ENCODE data around the gene NCCRP1. TPM values are rescaled to one million over a fixed set of nuclear protein-coding genes. Genes with fewer than 3 reads are reported as not detected.
A peak's percentile ranks its signal among the peaks of the same experiment; 100 is the strongest.
"Not testable (repeated sequence)": the region's sequence is repeated elsewhere in the genome, so short reads cannot be mapped to it uniquely, and the experiment has no call there.

NCCRP1 gene
- total and polyA plus RNA-seq, 4 experiments from 2014 or later: not detected

DNA sequence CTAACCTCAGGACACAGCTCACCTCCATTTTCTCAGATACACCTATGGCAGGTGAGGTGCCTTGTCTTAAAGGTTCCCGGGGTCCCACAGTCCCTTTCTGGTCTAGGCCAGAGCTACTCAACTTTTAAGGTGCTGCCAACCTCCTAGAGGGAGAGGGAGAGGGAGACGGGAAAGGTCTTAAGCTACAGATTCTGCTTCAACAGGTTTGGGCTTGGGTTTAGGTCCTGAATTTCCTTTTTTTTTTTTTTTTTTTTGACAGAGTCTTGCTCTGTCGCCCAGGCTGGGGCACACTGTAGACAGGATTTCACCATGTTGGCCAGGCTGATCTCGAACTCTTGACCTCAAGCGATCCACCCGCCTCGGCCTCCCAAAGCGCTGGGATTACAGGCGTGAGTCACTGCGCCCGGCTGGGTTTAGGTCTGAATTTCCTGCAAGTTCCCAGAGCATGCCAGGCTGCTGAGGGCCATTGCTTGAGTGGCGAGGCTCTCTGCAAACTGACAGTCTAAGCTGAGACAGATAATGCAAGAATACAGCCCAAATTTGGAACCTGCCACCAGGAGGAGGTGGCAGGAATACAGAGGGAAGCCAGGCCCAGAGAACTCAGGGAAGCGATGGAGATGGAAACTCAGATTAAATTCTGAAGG lies 15.1 kb downstream of the NCCRP1 start:
- DNase-seq: no peak
- Histone ChIP-seq H3K4me1 (ENCODE audit: insufficient read depth, low read length) (no peaks in the 10 kb centered on the region), H3K36me3 (ENCODE audit: insufficient read depth, low read length) (no peaks in the 10 kb centered on the region), H3K27me3 (ENCODE audit: insufficient read depth, low read length) (no peaks in the 10 kb centered on the region), H3K27ac (ENCODE audit: low read depth, low read length) (no peak overlapping the region), H3K4me3 (ENCODE audit: low read length in 2 of 2) (no peak overlapping the region), H3K9me3 (ENCODE audit: control insufficient read depth in 1 of 2, low read length in 2 of 2) (no peaks in the 10 kb centered on the region)
- Mint-ChIP-seq H3K4me3 (no peak overlapping the region), H3K27ac (no peak overlapping the region), H3K36me3 (no peaks in the 10 kb centered on the region), H3K4me1 (no peaks in the 10 kb centered on the region), H3K9me3 (peaks cover 0 to 2% (median 0%) of the 10 kb centered on the region in 8 donors), H3K27me3 (peaks cover under 1 to 2% of the 10 kb centered on the region in 2 donors)
- ChIA-PET CTCF (ENCODE audit: partially characterized antibody) (interaction anchor here (0.7 to 1.6 kb wide), 7 partner anchors 115 to 321 kb away, joined by 3 to 7 read pairs (median 3); partner anchors contain the start of genes EID2B and GMFG), POLR2A (ENCODE audit: partially characterized antibody) (interaction anchor here (0.5 to 1.7 kb wide), 3 partner anchors 116 to 121 kb away, joined by 3 to 4 read pairs (median 3); no protein-coding TSS in a partner anchor)
- intact Hi-C loops (cut with micrococcal nuclease): loop anchor here (1.0 kb wide), 2 partner anchors 116 to 200 kb away; partner anchors contain the start of gene PLEKHG2

DNA sequence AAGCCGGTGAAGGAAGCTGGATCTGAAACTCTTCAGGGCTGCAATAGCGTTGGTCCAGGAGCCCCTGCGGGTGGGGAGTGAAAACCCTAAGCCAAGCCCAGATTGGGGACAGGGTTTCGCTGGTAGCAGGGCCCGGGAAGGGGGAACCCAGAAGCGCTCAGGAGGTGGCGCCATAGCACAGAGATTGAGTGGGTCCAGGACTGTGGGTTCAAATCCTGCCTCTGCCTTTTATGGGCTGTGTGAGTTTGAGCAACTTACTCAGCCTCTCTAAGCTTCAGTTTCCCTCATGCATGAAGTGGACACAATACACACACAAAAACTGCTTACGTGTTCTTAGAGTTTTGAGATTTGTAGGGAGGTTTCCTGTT lies 15.6 kb downstream of the NCCRP1 start:
- Histone ChIP-seq H3K9me3 (ENCODE audit: control insufficient read depth in 1 of 2, low read length in 2 of 2) (no peaks in the 10 kb centered on the region), H3K27ac (ENCODE audit: low read depth, low read length) (no peak overlapping the region), H3K36me3 (ENCODE audit: insufficient read depth, low read length) (no peaks in the 10 kb centered on the region), H3K27me3 (ENCODE audit: insufficient read depth, low read length) (no peaks in the 10 kb centered on the region), H3K4me1 (ENCODE audit: insufficient read depth, low read length) (no peaks in the 10 kb centered on the region), H3K4me3 (ENCODE audit: low read length in 2 of 2) (no peak overlapping the region)
- Mint-ChIP-seq H3K9me3 (peaks cover 0 to 2% (median 0%) of the 10 kb centered on the region in 8 donors), H3K4me3 (no peak overlapping the region), H3K27ac (no peak overlapping the region), H3K36me3 (no peaks in the 10 kb centered on the region), H3K27me3 (peaks cover 5% of the 10 kb centered on the region in 2 donors), H3K4me1 (no peaks in the 10 kb centered on the region)
- peak in 4 of 5 donors; percentile 48 to 50 (median 49) for DNase-seq
- CTCF ChIA-PET (ENCODE audit: partially characterized antibody): interaction anchor here (0.8 to 1.6 kb wide), 6 partner anchors 114 to 320 kb away, joined by 3 to 7 read pairs (median 4); partner anchors contain the start of genes EID2B and GMFG
- POLR2A ChIA-PET (ENCODE audit: partially characterized antibody): interaction anchor here (1.0 to 1.7 kb wide), 2 partner anchors 115 to 119 kb away, joined by 3 to 4 read pairs; no protein-coding TSS in a partner anchor
- intact Hi-C loops (cut with micrococcal nuclease): loop anchor here (1.0 kb wide), 2 partner anchors 116 to 200 kb away; partner anchors contain the start of gene PLEKHG2

DNA sequence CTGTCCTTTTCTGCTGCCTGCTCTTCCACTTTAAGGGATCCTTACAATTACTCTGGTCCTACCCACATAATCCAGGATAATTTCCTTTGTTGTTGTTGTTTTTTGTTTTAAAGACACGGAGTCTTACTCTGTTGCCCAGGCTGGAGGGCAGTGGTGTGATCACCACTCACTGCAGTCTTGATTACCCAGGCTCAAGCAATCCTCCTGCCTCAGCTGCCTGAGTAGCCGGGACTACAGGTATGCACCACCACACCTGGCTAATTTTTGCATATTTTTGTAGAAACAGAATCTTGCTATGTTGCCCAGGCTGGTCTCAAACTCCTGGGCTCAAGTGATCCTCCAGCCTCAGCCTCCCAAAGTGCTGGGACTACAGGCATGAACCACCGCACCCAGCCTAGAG lies 18.6 kb downstream of the NCCRP1 start:
- POLR2A ChIA-PET (ENCODE audit: partially characterized antibody); intact Hi-C loops (cut with micrococcal nuclease); H3K36me3 Mint-ChIP-seq; H3K4me1 Mint-ChIP-seq; H3K27ac Mint-ChIP-seq; H3K27ac ChIP-seq (ENCODE audit: low read depth, low read length); H3K36me3 ChIP-seq (ENCODE audit: insufficient read depth, low read length); H3K9me3 Mint-ChIP-seq; H3K4me1 ChIP-seq (ENCODE audit: insufficient read depth, low read length); H3K9me3 ChIP-seq (ENCODE audit: control insufficient read depth in 1 of 2, low read length in 2 of 2); H3K4me3 ChIP-seq (ENCODE audit: low read length in 2 of 2); DNase-seq; H3K4me3 Mint-ChIP-seq; H3K27me3 ChIP-seq (ENCODE audit: insufficient read depth, low read length): not testable (repeated sequence)
- H3K27me3 Mint-ChIP-seq: peaks cover 7 to 11% of the 10 kb centered on the region in 2 donors
- CTCF ChIA-PET (ENCODE audit: partially characterized antibody): interaction anchor here (2.0 kb wide), 1 partner anchor 112 kb away, joined by 7 read pairs; no protein-coding TSS in a partner anchor

DNA sequence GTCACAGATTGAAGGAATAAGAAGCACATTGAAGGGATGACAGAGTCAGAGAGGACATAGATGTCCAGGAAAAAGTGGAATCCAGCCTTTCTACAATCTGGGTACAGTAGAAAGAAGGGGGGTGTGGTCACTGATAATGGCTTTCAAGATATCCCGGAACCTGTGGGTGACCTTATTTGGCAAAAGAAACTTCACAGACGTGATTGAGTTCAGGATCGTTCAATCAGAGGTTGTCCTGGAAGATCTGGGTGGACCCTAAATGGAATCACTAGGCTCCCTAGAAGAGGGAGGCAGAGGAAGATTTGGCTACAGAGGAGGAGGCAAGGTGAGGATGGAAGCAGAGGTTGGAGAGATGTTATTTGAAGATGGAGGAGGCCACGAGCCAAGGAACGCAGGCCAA lies 20.3 kb downstream of the NCCRP1 start:
- H3K4me3 ChIP-seq (ENCODE audit: low read length in 2 of 2): no peak overlapping the region
- POLR2A ChIA-PET (ENCODE audit: partially characterized antibody): interaction anchor here (0.8 kb wide), 1 partner anchor 112 kb away, joined by 3 read pairs; no protein-coding TSS in a partner anchor
- Mint-ChIP-seq H3K27me3 (peaks cover 13 to 20% of the 10 kb centered on the region in 2 donors), H3K4me3 (no peak overlapping the region), H3K27ac (no peak overlapping the region), H3K36me3 (no peaks in the 10 kb centered on the region), H3K4me1 (no peaks in the 10 kb centered on the region), H3K9me3 (peaks cover 0 to 2% (median 0%) of the 10 kb centered on the region in 8 donors)
- no peaks in the 10 kb centered on the region for H3K9me3 ChIP-seq (ENCODE audit: control insufficient read depth in 1 of 2, low read length in 2 of 2)
- H3K36me3 ChIP-seq (ENCODE audit: insufficient read depth, low read length): no peaks in the 10 kb centered on the region
- DNase-seq: no peak
- no peak overlapping the region for H3K27ac ChIP-seq (ENCODE audit: low read depth, low read length)
- H3K4me1 ChIP-seq (ENCODE audit: insufficient read depth, low read length): no peaks in the 10 kb centered on the region
- CTCF ChIA-PET (ENCODE audit: partially characterized antibody): no interaction called here
- no peaks in the 10 kb centered on the region for H3K27me3 ChIP-seq (ENCODE audit: insufficient read depth, low read length)
- intact Hi-C loops (cut with micrococcal nuclease): no loop called here

DNA sequence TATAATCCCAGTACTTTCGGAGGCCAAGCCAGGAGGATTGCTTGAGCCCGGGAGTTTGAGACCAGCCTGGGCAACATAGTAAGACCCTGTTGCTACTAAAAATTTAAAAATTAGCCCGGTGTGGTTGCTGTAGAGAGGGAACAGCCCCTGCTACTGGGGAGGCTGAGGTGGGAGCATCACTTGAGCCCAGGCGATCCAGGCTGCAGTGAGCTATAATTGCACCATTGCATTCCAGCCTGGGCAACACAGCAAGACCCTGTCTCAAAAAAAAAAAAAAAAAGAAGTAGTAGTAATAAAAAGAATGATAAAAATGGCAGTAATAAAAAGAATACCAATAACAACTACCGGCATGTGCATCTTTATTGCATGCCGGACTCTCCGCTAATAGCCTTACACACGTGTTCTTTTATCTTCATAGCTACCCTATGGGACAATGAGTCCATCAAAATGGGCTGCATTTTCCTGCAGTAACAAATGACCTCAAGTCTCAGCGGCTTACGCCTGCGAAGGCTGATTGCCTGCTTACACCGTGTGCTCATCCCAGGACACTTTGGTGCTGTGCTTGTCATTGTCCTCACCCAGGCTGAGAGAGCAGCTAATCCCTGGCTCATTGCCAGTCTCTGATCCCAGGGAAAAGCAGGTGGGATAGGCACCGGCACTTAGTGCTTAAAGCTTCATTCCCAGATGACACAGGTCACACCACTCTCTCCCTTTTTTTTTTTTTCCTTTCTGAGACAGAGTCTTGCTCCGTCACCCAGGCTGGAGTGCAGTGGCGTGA lies 21.7 kb downstream of the NCCRP1 start:
- no peak overlapping the region for H3K4me3 ChIP-seq (ENCODE audit: low read length in 2 of 2)
- no peaks in the 10 kb centered on the region for H3K4me1 ChIP-seq (ENCODE audit: insufficient read depth, low read length)
- peaks cover 15 to 22% of the 10 kb centered on the region in 2 donors for H3K27me3 Mint-ChIP-seq
- H3K9me3 Mint-ChIP-seq: peaks cover 0 to 2% (median 0%) of the 10 kb centered on the region in 8 donors
- H3K27ac Mint-ChIP-seq: no peak overlapping the region
- no peak overlapping the region for H3K4me3 Mint-ChIP-seq
- no peaks in the 10 kb centered on the region for H3K36me3 Mint-ChIP-seq
- H3K27me3 ChIP-seq (ENCODE audit: insufficient read depth, low read length): no peaks in the 10 kb centered on the region
- no peaks in the 10 kb centered on the region for H3K9me3 ChIP-seq (ENCODE audit: control insufficient read depth in 1 of 2, low read length in 2 of 2)
- ChIA-PET POLR2A (ENCODE audit: partially characterized antibody) (interaction anchor here (0.8 kb wide), 1 partner anchor 110 kb away, joined by 3 read pairs; no protein-coding TSS in a partner anchor), CTCF (ENCODE audit: partially characterized antibody) (no interaction called here)
- DNase-seq: no peak
- no peak overlapping the region for H3K27ac ChIP-seq (ENCODE audit: low read depth, low read length)
- H3K4me1 Mint-ChIP-seq: no peaks in the 10 kb centered on the region
- intact Hi-C loops (cut with micrococcal nuclease): no loop called here
- no peaks in the 10 kb centered on the region for H3K36me3 ChIP-seq (ENCODE audit: insufficient read depth, low read length)

DNA sequence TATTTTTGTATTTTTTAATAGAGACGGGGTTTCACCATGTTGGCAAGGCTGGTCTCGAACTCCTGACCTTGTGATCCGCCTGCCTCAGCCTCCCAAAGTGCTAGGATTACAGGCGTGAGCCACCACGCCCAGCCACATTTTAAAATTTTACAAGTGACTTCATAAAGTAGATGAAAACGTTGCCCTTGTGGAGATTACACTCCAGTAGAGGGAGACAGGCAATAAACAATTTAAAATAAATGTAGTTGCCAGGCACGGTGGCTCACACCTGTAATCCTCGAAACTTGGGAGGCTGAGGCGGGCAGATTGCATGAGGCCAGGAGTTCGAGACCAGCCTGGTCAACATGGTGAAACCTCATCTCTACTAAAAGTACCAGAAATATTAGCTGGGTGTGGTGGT lies 22.3 kb downstream of the NCCRP1 start:
- H3K27me3 ChIP-seq (ENCODE audit: insufficient read depth, low read length); H3K4me1 Mint-ChIP-seq; H3K27ac Mint-ChIP-seq; H3K4me3 Mint-ChIP-seq; H3K4me1 ChIP-seq (ENCODE audit: insufficient read depth, low read length); CTCF ChIA-PET (ENCODE audit: partially characterized antibody); H3K9me3 Mint-ChIP-seq; H3K9me3 ChIP-seq (ENCODE audit: control insufficient read depth in 1 of 2, low read length in 2 of 2); intact Hi-C loops (cut with micrococcal nuclease); H3K36me3 ChIP-seq (ENCODE audit: insufficient read depth, low read length); POLR2A ChIA-PET (ENCODE audit: partially characterized antibody); DNase-seq; H3K27ac ChIP-seq (ENCODE audit: low read depth, low read length); H3K36me3 Mint-ChIP-seq; H3K4me3 ChIP-seq (ENCODE audit: low read length in 2 of 2): not testable (repeated sequence)
- H3K27me3 Mint-ChIP-seq: peaks cover 18 to 27% of the 10 kb centered on the region in 2 donors

DNA sequence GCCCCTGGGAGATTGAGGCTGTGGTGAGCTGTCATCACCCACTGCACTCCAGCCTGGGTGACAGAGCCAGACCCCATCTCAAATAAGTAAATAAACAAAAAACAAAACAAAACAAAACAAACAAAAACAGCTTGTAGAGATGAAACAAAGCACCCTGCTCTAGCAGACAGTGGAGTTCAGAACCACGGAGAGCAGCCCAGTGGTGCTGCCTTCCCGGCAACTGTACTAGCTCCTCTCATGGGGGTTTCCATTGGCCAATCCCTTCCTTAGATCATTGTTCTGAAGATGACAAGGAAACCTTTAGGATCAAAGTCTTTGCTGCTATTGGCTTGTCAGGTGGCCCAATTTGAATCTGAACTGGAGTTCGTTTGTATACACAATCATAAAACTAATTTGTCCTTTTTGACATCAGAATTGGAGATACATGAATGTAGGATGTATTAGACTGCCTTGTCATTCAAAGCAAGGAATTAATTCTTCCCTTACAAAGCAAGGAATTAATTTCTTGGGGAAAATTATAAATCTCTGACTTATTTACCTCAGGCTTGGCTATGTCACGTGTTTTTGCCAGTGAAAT lies 27.0 kb downstream of the NCCRP1 start:
- H3K4me3 Mint-ChIP-seq: no peak overlapping the region
- CTCF ChIA-PET (ENCODE audit: partially characterized antibody): no interaction called here

More for the DNA sequence above, 27.0 kb downstream of the NCCRP1 start:
- peak in 1 of 5 donors; percentile 19 for DNase-seq
- Mint-ChIP-seq H3K4me1 (no peaks in the 10 kb centered on the region), H3K36me3 (no peaks in the 10 kb centered on the region), H3K9me3 (no peaks in the 10 kb centered on the region), H3K27ac (no peak overlapping the region), H3K27me3 (peaks cover 18 to 30% of the 10 kb centered on the region in 2 donors)
- no peak overlapping the region for H3K27ac ChIP-seq (ENCODE audit: low read depth, low read length)
- no peak overlapping the region for H3K4me3 ChIP-seq (ENCODE audit: low read length in 2 of 2)
- intact Hi-C loops (cut with micrococcal nuclease): no loop called here
- H3K36me3 ChIP-seq (ENCODE audit: insufficient read depth, low read length): no peaks in the 10 kb centered on the region
- no peaks in the 10 kb centered on the region for H3K4me1 ChIP-seq (ENCODE audit: insufficient read depth, low read length)
- H3K27me3 ChIP-seq (ENCODE audit: insufficient read depth, low read length): no peaks in the 10 kb centered on the region
- POLR2A ChIA-PET (ENCODE audit: partially characterized antibody): no interaction called here
- no peaks in the 10 kb centered on the region for H3K9me3 ChIP-seq (ENCODE audit: control insufficient read depth in 1 of 2, low read length in 2 of 2)
